GM18861 (cell line): Measurements from ENCODE around the gene GCLM.
"Not testable (repeated sequence)": the region's sequence is repeated elsewhere in the genome, so short reads cannot be mapped to it uniquely, and the experiment has no call there.

Source experiments
- ATAC-seq: cut with Tn5 transposase; IDR thresholded peaks from one replicate; pipeline ENCODE4 v1.9.1; 2021; ENCODE audit not compliant: unreplicated experiment

The GCLM gene

GRCh38 chr1:93899543-93900207 lies 9.6 kb downstream of the GCLM start:
- no peak for ATAC-seq

DNA sequence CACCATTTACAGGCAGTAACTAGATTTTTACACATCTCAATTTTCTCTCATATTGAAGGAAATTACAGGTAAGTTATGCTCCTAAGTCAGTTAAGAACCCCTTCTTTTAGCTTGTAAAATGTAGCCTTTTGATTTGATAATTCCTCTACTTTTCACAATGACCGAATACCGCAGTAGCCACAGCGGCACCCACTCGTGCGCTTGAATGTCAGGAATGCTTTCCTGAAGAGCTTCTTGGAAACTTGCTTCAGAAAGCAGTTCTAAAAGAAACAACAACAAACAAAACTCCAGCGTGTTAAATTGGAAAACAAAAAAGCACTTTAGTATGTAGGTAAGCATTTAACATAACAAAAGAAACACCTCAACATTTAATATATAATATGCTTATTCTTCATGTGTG lies 20.3 kb downstream of the GCLM start:
- no peak for ATAC-seq

GRCh38 chr1:93882269-93882668 lies 27.0 kb downstream of the GCLM start:
- no peak for ATAC-seq

DNA sequence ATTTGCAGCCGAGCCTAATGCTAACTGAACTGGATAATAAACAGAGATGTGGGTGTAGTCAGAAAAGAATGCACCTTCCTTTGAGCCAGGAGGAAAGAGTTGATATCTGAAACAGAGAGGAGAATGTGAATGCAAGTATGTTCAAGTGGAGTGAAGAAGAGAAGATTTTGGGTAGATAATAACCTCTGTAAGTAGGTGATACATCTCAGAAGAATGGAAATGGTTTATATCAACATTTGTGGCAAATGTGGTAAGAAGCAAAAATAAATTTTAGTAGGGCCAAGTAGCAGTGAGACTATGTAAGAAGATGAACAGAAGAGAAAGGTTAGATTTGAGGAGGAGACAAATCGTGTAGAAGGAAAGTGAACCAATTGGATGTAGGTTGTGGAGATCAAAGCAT lies 28.5 kb downstream of the GCLM start:
- no peak for ATAC-seq

DNA sequence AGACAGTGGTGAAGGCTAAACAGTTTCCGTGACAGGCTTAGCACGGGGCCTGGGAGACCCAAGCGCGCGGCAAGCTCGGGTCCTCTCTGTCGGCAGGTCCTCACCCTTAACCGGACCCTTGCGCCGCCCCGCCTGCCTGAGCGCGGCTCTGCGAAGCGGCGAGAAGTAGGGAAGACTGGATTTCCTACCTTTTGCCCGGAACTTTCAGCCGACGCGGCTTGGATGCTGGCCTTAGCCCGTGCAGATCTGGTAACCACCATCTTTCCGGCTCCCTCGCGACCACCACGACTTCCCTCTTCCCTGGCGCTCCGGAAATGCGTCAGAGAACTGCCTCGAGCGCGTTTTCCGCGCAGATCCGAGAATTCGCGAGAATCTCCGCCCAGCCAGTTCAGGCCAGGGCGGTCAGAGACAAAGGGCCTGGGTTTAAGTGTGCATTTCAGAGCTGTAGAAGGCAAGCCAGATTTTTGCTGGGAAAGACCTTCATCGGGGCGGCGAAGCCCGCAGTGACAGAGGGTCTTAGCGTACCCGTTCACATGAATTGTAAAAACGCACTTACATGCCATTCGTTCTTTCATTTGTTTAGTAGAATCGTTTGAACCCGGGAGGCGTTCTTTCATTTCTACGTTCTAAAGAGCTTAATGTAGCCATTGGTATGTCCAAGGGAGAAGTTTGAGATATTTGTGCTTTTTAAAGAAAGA lies 30.2 kb downstream of the GCLM start, which contains the start of gene DNTTIP2:
Gene DNTTIP2 (minus strand): TSS at position 318 of the 698 bp plus-strand sequence. CDS start 58 bp downstream, at position 260.
- peak; percentile 92 for ATAC-seq

DNA sequence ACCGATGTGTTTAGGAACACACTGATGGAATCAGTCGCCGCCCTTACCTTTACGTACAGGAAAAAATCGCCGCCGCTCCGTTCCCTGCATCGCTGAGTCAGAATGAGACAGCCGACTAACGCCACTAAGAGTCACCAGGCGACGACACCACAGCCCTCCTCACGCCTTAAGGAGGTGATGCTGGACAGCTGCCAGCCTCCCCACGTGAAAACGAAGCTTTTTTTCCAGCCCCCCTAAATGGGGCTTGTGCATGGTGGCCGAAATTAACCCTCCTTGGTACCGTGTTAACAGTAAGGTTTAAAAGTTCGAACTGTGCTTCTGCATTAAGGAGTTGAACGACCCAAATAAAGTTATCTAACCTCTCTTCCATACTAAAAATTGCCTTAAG lies 30.7 kb downstream of the GCLM start:
- ATAC-seq = peak; percentile 38

- no peak for ATAC-seq
Measured at GRCh38 chr1:93877529-93877928, 31.7 kb downstream of the GCLM start.

DNA sequence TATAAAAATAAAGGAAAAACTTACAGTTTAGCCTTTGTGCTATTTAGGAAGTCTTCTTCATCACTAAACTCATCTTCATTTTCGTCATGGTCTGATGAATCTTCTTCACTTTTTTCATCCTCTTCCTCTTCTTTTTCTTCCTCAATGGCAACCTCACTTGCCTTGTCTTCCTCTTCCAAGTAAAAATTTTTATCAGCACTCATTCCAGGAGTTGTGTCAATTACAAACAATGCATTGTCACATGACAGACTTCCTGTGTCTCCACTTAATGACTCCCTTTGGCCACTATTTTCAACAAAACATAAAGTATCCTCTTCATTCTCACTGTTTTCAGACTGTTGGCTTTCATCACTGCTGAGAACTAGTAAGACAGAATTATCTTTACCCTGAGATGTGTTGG lies 33.0 kb downstream of the GCLM start:
- no peak for ATAC-seq

- no peak for ATAC-seq
Measured at GRCh38 chr1:93874025-93874651, 35.1 kb downstream of the GCLM start.

DNA sequence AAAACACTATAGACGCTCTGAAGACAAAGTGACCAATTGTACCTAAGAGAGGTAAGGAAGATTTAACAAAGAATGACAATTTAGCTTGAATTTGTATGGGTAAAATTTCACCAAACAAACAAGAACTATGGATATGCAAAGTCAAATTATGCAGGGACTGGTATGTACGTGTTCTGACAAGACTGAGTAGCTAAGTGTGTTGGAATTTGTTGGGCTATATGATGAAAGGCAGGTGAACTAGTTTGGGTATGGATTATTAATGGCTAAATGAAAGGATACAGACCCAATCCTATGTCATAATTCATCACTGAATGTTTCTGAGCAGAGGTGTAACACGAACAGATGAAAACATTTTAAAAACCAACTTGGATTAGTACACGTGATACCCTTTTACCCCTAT lies 37.9 kb downstream of the GCLM start:
- no peak for ATAC-seq

DNA sequence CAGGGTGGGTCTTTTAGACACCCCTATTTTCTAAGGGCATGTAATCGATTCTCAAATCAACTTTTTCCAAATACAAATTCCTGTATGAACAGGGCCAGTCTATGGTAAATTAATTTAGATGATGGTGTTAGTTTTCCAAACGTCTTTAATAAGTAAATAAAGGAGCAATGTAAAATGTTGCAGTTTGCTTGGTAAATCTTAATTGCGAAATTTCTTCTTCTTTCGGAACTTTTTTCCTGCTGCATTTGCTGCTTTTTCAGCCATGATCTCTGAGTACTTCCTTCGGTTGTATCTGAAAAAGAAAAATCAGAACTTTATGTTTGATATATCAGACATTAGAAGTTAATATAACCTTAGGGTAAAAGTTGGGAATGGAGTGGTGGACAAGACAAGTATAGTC lies 39.6 kb downstream of the GCLM start:
- ATAC-seq = no peak

DNA sequence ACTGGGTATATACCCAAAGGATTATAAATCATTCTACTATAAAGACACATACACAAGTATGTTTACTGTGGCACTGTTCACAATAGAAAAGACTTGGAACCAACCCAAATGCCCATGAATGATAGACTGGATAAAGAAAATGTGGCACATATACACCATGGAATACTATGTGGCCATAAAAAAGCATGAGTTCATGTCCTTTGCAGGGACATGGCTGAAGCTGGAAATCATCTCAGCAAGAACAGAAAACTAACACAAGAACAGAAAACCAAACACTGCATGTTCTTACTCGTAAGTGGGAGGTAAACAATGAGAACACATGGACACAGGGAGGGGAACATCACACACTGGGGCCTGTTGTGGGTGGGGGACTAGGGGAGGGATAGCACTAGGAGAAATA lies 40.7 kb downstream of the GCLM start:
- ATAC-seq = not testable (repeated sequence)

GRCh38 chr1:93865253-93865652 lies 44.0 kb downstream of the GCLM start:
- no peak for ATAC-seq

DNA sequence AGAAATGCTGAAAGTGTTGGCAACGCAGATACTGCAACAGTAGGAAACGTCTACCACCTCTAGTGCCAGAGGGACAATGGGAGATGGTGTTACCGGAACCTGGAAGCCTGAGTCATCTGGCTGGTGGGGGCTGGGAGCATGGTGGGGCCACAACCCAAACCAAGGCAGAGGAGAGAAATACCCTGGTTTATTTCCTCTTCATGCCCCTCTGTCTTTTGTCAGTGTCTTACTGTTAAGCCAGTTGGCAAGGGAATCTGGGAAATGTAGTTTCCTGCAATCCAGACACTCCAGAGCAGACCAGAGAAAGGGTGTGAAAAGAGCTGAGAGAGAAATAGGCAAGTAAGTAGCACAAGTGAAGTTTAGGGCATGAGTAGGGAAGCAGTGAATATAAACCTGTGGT lies 45.1 kb downstream of the GCLM start:
- ATAC-seq = no peak

GRCh38 chr1:93857653-93858052 lies 51.6 kb downstream of the GCLM start:
- not testable (repeated sequence) for ATAC-seq

DNA sequence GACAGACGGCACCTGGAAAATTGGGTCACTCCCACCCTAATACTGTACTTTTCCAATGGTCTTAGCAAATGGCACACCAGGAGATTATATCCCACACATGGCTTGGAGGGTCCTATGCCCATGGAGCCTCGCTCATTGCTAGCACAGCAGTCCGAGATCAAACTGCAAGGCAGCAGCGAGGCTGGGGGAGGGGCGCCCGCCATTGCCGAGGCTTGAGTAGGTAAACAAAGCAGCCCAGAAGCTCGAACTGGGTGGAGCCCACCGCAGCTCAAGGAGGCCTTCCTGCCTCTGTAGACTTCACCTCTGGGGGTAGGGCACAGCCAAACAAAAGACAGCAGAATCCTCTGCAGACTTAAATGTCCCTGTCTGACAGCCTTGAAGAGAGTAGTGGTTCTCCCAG lies 53.2 kb downstream of the GCLM start:
- not testable (repeated sequence) for ATAC-seq

DNA sequence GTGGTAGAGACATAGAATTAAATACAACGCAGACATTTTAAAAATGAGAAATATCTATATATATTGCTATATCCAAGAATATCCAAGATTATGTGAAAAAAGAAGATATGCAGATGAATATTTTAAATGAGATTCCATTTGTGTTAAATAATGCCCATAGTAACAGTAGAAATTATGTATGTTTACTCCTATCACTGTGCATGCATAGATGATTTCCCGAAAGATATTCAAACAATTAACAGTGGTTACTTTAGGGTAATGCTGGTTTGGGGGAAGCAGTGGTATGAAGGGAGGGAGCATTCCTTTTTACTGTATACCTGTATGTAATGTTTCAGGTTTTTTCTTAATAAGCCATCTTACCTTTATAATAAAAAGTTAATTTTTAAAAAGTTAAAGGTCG lies 55.3 kb downstream of the GCLM start:
- ATAC-seq = no peak

GRCh38 chr1:93851878-93852277 lies 57.4 kb downstream of the GCLM start:
- ATAC-seq = no peak

- ATAC-seq = no peak
Measured at GRCh38 chr1:93851327-93851712, 57.9 kb downstream of the GCLM start.

- not testable (repeated sequence) for ATAC-seq
Measured at GRCh38 chr1:93850687-93851326, 58.4 kb downstream of the GCLM start.

GRCh38 chr1:93848350-93848883 lies 60.8 kb downstream of the GCLM start:
- ATAC-seq = no peak
